Upper lobe of right lung (tissue), 1 donor: ENCODE results near the gene BRF1. TPM values are rescaled to one million over a fixed set of nuclear protein-coding genes. Genes with fewer than 3 reads are reported as not detected.
"Not testable (repeated sequence)": the region's sequence is repeated elsewhere in the genome, so short reads cannot be mapped to it uniquely, and the experiment has no call there.

ENCODE experiments used
- ATAC-seq: fragments of 200-7000 bp; cut with Tn5 transposase; one replicate; pipeline ENCODE4 v1.9.1; 2020; ENCODE audit warnings: mild to moderate bottlenecking, moderate library complexity
- DNase-seq: peaks from one replicate; pipeline ENCODE4 v3.0.0-alpha.2; 2020
- H3K27ac ChIP-seq: fragments of 200-600 bp; one replicate; pipeline ENCODE4 v1.8.0; 2022
- H3K27me3 ChIP-seq: fragments of 200-600 bp; one replicate; pipeline ENCODE4 v1.8.0; 2022; ENCODE audit warnings: mild to moderate bottlenecking
- H3K36me3 ChIP-seq: fragments of 200-600 bp; one replicate; pipeline ENCODE4 v1.8.0; 2022
- H3K4me1 ChIP-seq: fragments of 200-600 bp; one replicate; pipeline ENCODE4 v1.8.0; 2022
- H3K4me3 ChIP-seq: fragments of 200-600 bp; one replicate; pipeline ENCODE4 v1.8.0; 2022; ENCODE audit warnings: mild to moderate bottlenecking
- H3K9me3 ChIP-seq: fragments of 200-600 bp; one replicate; pipeline ENCODE4 v1.8.0; 2022
- intact Hi-C: fragments of 100-400 bp; cut with DNase I; formaldehyde crosslinking; loops from one replicate; pipeline ENCODE4 v1.11.0; 2022
- total RNA-seq: library from RNA; stranded (reverse); fragmentation: NEBNext Ultra II Directional; extraction: Animal tissue kit (Norgen Biotek cat#: 25700); gene quantifications from one replicate; pipeline ENCODE4 v1.2.1, GENCODE V29; 2021
- TF ChIP-seq, protein P1 (sequence below): fragments of 200-600 bp; IDR thresholded peaks from one replicate; pipeline ENCODE4 v1.8.0; 2022; ENCODE audit warnings: antibody characterized with exemption
- donor health status: DM: no; HTN: yes; CAD: no; lungs with severe emphysema.

Gene BRF1
- total RNA-seq, 1 donor from 2014 or later = 31.2 TPM

DNA sequence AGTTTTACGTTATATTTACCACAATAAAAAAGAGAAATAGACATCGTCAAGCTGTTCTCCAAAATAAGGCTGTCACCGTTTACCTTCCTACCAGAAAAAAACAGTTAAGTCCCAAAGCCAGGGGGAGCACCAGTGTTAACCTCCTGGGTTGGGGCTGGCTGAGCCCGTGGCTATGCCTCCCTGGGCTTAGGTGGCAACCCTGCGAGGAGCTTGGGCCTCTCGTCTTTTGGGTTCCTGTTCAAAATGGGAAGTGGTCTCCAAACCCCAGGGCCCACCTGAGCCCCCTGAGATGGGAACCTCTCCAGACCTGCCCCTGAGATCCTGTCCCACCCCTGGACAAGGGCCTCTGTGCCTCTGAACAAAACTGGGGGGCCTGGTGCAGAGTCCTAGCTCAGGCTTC is 36.6 kb upstream of the BRF1 start:
- ATAC-seq = no peak

DNA sequence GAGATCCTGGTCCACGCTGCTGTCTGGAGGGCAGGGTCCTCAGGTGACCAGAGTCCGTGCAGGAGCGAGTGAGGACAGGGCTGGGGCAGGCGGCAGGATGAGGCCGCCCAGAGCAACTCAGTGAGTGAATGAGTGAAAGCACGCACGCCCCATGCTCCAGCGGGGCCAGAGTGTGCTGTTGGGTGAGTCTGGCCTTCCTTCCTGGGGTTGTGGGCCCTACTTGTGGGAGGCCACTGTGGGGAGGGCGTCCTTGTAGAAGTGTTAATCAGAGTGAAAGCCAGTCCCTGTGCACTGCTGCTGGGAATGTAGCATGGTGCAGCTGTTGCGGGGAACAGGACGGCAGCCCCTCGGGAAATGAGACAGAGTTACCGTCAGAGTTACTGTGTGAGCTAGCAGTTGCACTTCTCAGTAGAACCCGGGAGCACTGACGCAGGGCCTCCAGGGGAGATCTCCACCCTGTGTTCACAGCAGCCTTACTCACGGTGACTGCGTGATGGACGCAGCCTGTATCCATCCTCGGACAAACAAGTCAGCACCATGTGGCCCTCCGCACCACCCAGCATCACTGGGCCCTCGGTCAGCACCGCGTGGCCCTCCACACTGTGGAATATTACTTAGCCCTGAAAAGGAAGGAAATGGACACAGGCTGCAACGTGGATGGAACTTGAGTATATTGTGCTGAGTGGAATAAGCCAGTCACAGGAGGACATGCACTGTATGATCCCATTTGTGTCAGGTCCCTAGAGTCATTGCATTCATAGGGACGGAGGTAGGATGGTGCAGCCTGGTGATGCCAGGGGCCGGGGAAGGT is 35.9 kb upstream of the BRF1 start:
- DNase-seq = no peak
- Histone ChIP-seq H3K27me3 (no peaks in the 10 kb centered on the region), H3K27ac (no peak overlapping the region), H3K4me1 (peaks cover 23% of the 10 kb centered on the region), H3K36me3 (no peaks in the 10 kb centered on the region), H3K4me3 (no peak overlapping the region), H3K9me3 (no peaks in the 10 kb centered on the region)
- intact Hi-C loops = no loop called here
- TF ChIP-seq, protein P1, sequence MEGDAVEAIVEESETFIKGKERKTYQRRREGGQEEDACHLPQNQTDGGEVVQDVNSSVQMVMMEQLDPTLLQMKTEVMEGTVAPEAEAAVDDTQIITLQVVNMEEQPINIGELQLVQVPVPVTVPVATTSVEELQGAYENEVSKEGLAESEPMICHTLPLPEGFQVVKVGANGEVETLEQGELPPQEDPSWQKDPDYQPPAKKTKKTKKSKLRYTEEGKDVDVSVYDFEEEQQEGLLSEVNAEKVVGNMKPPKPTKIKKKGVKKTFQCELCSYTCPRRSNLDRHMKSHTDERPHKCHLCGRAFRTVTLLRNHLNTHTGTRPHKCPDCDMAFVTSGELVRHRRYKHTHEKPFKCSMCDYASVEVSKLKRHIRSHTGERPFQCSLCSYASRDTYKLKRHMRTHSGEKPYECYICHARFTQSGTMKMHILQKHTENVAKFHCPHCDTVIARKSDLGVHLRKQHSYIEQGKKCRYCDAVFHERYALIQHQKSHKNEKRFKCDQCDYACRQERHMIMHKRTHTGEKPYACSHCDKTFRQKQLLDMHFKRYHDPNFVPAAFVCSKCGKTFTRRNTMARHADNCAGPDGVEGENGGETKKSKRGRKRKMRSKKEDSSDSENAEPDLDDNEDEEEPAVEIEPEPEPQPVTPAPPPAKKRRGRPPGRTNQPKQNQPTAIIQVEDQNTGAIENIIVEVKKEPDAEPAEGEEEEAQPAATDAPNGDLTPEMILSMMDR = no peak
- no peak for ATAC-seq

More for the DNA sequence above, 36.6 kb upstream of the BRF1 start:
- Histone ChIP-seq H3K9me3 (no peaks in the 10 kb centered on the region), H3K36me3 (no peaks in the 10 kb centered on the region), H3K27me3 (no peaks in the 10 kb centered on the region), H3K27ac (no peak overlapping the region), H3K4me3 (no peak overlapping the region), H3K4me1 (peaks cover 17% of the 10 kb centered on the region)
- DNase-seq = no peak
- TF ChIP-seq, protein P1 = no peak
- intact Hi-C loops = no loop called here

DNA sequence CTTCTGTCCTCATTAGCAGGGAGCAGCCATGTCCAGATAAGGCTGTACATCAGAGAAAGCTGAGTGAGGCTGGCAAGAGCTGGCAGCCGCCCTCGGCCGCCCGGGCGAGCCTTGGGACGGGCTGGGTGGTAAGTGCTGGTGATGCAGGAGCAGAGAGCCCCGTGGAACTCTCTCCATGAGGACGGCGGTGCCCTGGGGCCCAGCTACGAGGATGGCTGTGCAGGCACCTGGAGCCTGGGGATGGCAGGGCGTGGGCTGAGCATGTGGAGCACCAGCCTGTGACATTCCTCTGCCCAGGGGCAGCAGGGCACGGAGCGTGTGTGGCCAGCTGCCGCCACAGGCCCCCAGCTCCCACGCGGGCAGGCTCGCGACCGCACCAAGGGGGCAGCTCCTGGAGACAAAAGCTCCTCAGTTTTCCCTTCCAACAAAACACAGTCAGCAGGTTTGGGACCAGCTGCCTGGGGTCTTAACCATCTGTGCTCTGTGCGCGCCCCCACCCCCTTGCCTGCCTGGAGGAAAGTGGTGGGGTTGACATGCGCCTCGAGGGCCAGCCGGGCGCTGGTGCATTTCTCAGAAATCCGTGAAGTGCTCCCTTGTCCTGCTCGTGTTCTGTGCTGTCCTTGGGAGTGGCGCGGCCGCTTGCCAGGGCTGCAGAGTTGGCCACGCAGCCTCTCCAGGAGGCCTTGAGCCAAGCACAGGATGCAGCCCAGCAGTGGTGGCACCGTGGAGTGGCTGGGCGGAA is 35.1 kb upstream of the BRF1 start:
- Histone ChIP-seq H3K4me3 (no peak overlapping the region), H3K9me3 (no peaks in the 10 kb centered on the region), H3K27ac (no peak overlapping the region), H3K27me3 (no peaks in the 10 kb centered on the region), H3K4me1 (peaks cover 25% of the 10 kb centered on the region), H3K36me3 (no peaks in the 10 kb centered on the region)
- TF ChIP-seq, protein P1 = no peak
- no peak for ATAC-seq
- intact Hi-C loops = no loop called here
- no peak for DNase-seq

DNA sequence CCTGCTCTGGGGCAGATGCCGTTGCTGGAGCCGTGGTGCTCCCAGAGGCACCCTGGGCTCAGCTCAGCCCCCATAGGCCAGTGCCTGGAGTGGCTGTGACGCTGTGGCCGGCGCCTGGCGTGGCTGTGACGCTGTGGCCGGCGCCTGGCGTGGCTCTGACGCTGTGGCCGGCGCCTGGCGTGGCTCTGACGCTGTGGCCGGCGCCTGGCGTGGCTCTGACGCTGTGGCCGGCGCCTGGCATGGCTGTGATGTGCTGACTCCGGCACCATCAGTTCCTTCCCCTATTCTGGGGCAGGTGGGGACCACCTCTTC is 34.4 kb upstream of the BRF1 start:
- H3K4me1 ChIP-seq = peaks cover 32% of the 10 kb centered on the region
- H3K9me3 ChIP-seq, ATAC-seq, H3K4me3 ChIP-seq, H3K36me3 ChIP-seq, H3K27ac ChIP-seq, intact Hi-C loops, DNase-seq, H3K27me3 ChIP-seq: not testable (repeated sequence)

DNA sequence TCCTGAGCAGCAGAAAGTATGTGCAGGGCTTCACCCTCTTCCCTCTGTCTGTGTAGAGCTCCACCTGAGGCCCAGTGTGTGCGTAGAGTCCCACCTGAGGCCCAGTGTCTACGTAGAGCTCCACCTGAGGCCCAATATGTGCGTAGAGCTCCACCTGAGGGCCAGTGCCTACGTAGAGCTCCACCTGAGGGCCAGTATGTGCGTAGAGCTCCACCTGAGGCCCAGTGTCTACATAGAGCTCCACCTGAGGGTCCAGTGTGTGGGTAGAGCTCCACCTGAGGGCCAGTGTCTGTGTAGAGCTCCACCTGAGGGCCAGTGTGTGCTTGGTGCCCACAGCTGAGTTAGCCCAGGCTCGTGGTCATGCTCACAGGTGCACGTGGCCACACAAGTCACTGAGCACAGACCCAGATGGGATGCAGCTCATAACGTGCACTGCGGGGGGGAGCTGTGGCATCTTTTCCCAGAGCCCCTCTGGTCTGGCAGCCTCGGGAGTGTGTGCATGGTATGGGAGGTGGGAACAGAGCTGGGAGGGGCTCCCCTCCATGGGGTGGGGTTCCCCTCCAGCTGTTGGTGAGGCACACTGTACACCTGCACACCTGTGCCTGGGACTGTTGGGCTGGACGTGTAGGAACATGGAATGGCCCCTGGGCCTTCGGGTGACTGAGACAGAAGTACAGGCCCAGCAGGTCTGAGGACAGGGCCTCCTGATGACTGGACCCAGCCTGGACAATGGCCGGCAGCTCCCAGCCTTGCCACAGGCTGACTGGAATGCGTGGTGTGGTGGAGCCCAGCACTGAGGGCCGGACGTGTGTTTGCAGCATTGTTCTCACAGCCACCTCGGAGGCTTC is 33.8 kb upstream of the BRF1 start:
- H3K4me3 ChIP-seq = no peak overlapping the region
- H3K27me3 ChIP-seq = no peaks in the 10 kb centered on the region
- H3K27ac ChIP-seq = no peak overlapping the region
- intact Hi-C loops = no loop called here
- peaks cover 32% of the 10 kb centered on the region for H3K4me1 ChIP-seq
- H3K9me3 ChIP-seq = no peaks in the 10 kb centered on the region
- no peak for DNase-seq
- H3K36me3 ChIP-seq = no peaks in the 10 kb centered on the region
- TF ChIP-seq, protein P1 = no peak
- ATAC-seq = no peak
